GM12875 (cell line): ENCODE measurements around the gene PMEPA1.

Source experiments
- H3K4me3 ChIP-seq: one replicate; pipeline ENCODE4 v1.5.1; 2011; ENCODE audit warnings: low read depth, low read length, control low read depth
- CTCF ChIP-seq: IDR thresholded peaks from 2 replicates; pipeline ENCODE4 v1.5.1; 2011; ENCODE audit warnings: low read depth, mild to moderate bottlenecking, control low read depth, inconsistent platforms, low read length, moderate library complexity, borderline replicate concordance; ENCODE audit not compliant: insufficient read depth

Gene PMEPA1

GRCh38 chr20:57683881-57684807, 25.7 kb downstream of the PMEPA1 start:
- no peak overlapping the region for H3K4me3 ChIP-seq
- TF ChIP-seq CTCF: no peak

DNA sequence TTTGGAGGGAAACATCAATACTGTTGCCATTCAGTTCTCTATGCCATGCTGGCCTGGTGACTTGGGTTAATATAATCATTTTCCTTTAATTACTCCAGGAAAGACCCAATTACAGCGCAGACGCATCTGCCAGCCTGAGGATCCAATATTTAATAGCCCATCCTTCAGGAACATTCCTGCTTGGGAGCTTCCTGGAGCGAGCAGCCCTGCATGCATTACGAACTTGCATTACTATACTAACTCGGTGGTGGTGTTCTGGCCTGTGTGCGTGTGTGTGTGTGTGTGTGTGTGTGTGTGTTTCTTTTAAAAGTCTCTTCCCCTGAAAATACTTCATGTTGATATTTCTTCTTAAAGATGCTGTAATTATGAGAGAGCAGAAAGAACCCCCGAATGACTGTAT, 26.5 kb downstream of the PMEPA1 start:
- no peak for TF ChIP-seq CTCF
- no peak overlapping the region for H3K4me3 ChIP-seq

- no peak for TF ChIP-seq CTCF
- no peak overlapping the region for H3K4me3 ChIP-seq
Observed at GRCh38 chr20:57682184-57683101, 27.4 kb downstream of the PMEPA1 start.

DNA sequence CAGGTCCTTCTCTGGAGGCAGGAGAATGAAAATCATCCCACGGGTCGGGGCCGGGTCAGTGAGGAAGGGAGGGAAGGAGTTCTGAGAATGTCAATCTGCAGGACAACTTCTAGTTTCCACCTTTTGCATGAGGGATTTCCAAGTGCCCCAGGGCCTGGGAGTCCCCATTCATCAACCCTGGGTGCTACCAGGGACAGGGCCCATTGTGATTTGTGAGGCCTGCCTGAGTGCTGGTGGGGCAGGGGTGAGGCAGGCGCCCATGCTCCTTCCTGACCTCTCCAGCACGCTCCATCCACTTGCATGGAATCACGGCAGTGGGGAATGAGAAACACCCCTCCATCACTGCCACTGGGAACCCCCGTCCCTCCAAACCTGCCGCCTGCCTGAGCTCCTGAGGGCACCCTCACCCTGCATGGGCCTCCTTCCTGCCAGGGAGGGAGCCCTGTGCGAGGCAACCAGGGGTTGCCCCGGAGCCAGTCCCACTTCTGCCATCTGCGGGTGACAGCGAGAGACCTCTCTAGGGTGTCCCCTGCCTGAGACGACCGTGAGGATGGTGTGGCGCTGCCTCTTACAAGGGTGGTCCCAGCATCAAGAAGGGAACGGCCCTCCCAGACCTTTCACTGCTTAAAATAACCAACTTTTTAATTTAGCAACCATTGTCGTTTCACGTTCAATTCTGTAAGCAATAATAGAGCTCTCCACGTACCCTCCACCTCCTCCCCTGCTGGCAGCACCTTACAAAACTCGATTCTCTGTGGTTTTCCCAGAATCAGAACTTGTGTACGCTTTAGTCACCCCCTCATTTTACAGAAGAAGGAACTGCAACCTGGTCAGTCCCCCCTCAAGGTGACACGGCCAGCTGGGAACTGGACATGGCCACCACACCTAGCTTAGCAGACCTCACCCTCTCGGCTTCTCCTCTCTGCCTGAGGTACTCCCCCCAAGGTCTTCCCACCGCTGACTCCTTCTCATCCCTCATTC, 28.6 kb downstream of the PMEPA1 start:
- TF ChIP-seq CTCF: no peak
- no peak overlapping the region for H3K4me3 ChIP-seq

DNA sequence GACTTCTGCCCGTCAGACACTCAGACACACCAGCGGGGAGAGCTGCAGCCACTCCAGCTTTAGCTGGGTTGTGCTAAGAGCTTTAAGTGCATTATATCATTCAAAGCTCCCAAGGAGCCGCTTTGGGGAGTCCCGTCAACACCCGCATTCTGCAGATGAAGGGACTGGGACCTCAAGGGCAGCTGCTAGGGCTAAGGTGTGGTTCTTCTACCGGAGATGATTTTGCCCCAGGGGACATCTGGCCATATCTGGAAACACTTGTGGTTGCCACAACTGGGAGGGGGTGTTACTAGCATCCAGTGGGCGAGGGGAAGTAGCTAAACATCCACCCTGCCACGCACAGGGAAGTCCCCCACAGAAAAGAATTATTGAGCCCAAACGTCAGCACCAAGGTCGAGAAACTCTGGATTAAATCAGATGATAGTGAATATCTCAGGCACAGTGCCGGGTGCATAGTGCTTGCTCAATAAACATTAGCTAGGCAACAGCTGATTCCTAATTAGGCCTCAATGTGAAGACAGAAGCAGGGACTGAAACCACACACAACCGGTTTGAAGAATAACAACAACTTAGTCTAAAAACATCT, 29.6 kb downstream of the PMEPA1 start:
- TF ChIP-seq CTCF: no peak
- no peak overlapping the region for H3K4me3 ChIP-seq

GRCh38 chr20:57679113-57679512, 30.7 kb downstream of the PMEPA1 start:
- H3K4me3 ChIP-seq: no peak overlapping the region
- TF ChIP-seq CTCF: no peak
